ENCODE measurements around the gene MIF. TPM values are rescaled to one million over a fixed set of nuclear protein-coding genes. Genes with fewer than 3 reads are reported as not detected.
"Not testable (repeated sequence)": the region's sequence is repeated elsewhere in the genome, so short reads cannot be mapped to it uniquely, and the experiment has no call there.

MIF gene
- total and polyA plus RNA-seq, 2 experiments from 2014 or later: 335 to 2,233 TPM

- peak overlapping the region; percentile 72 for H3K9ac ChIP-seq
- in situ Hi-C loops (cut with MboI): no loop called here
These were observed 37.2 kb upstream of the MIF start for GRCh38 chr22:23856721-23857605.

GRCh38 chr22:23857606-23858483 is 36.3 kb upstream of the MIF start, which contains the start of gene SLC2A11:
Gene SLC2A11 (plus strand): TSS chr22:23857875. CDS start chr22:23858000, 125 bp downstream.
- Histone ChIP-seq H3K36me3 (ENCODE audit: low read depth) (no peaks in the 10 kb centered on the region), H3K27ac (peak within 1 kb of the TSS; percentile 43), H3F3A (ENCODE audit: insufficient read depth) (no peaks in the 10 kb centered on the region), H2AFZ (peak within 1 kb of the TSS; percentile 100), H3K4me1 (ENCODE audit: insufficient read depth) (peaks cover 3% of the 10 kb centered on the region; the same call in 1 of the 2 replicates), H3K9ac (peak within 1 kb of the TSS; percentile 72), H3K4me2 (ENCODE audit: unreplicated experiment) (peak within 1 kb of the TSS; percentile 96), H3K27me3 (replicated peaks; ENCODE audit: insufficient read depth) (no peaks in the 10 kb centered on the region), H3K9me3 (ENCODE audit: low read depth) (no peaks in the 10 kb centered on the region), H3K4me3 (peak within 1 kb of the TSS; percentile 91), H3K9me2 (ENCODE audit: insufficient read depth) (no peaks in the 10 kb centered on the region), H4K20me1 (ENCODE audit: insufficient read depth) (no peaks in the 10 kb centered on the region), H3K79me2 (ENCODE audit: insufficient read depth) (no peaks in the 10 kb centered on the region)
- in situ Hi-C loops (cut with MboI): no loop called here
- TF ChIP-seq EZH2 (IDR thresholded peaks at IDR 0.05; ENCODE audit: insufficient read depth, poor library complexity, severe bottlenecking) (no peak), EZH2phosphoT487 (IDR thresholded peaks at IDR 0.05; ENCODE audit: insufficient read depth, low read depth) (no peak)
- peak; percentile 100 for DNase-seq
- 2 to 3% methylated on average over 56 to 58 of the region's 60 CpGs for WGBS, 2 experiments (ENCODE audit: low coverage in 1 of 2, low lambda C conversion rate in 2 of 2, missing lambda C conversion rate in 2 of 2)

More at GRCh38 chr22:23856721-23857605, 37.2 kb upstream of the MIF start:
- Histone ChIP-seq H3K9me2 (ENCODE audit: insufficient read depth) (no peaks in the 10 kb centered on the region), H3K4me3 (peak overlapping the region; percentile 91), H3K4me1 (ENCODE audit: insufficient read depth) (peaks cover 3% of the 10 kb centered on the region; the same call in 1 of the 2 replicates), H3K36me3 (ENCODE audit: low read depth) (no peaks in the 10 kb centered on the region), H3K79me2 (ENCODE audit: insufficient read depth) (no peaks in the 10 kb centered on the region), H2AFZ (peak overlapping the region; percentile 100), H4K20me1 (ENCODE audit: insufficient read depth) (no peaks in the 10 kb centered on the region), H3K27ac (peak overlapping the region; percentile 43), H3K9me3 (ENCODE audit: low read depth) (no peaks in the 10 kb centered on the region), H3K27me3 (replicated peaks; ENCODE audit: insufficient read depth) (no peaks in the 10 kb centered on the region), H3K4me2 (ENCODE audit: unreplicated experiment) (peak overlapping the region; percentile 75), H3F3A (ENCODE audit: insufficient read depth) (no peaks in the 10 kb centered on the region)
- TF ChIP-seq EZH2phosphoT487 (IDR thresholded peaks at IDR 0.05; ENCODE audit: insufficient read depth, low read depth) (no peak), EZH2 (IDR thresholded peaks at IDR 0.05; ENCODE audit: insufficient read depth, poor library complexity, severe bottlenecking) (no peak)
- 1 to 2% methylated on average over 43 to 57 of the region's 58 CpGs for WGBS, 2 experiments (ENCODE audit: low coverage in 1 of 2, low lambda C conversion rate in 2 of 2, missing lambda C conversion rate in 2 of 2)
- DNase-seq: peak; percentile 80

DNA sequence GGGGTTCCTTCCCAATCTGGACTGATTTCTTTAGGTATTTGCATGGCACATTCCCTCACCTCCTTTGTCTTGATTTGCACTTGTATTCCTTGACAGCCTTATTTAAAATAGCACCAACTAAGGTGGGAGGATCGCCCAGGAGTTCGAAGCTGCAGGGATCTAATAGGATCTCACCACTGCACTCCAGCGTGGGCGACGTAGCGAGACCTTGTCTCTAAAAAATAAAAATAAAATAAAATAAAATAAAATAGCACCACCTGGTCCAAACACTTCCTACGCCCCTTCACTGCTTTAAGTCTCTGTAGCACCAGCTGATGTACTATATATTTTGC is 35.7 kb upstream of the MIF start:
- Histone ChIP-seq H3K4me2 (ENCODE audit: unreplicated experiment) (peak overlapping the region; percentile 96), H3K27me3 (replicated peaks; ENCODE audit: insufficient read depth) (no peaks in the 10 kb centered on the region), H3F3A (ENCODE audit: insufficient read depth) (no peaks in the 10 kb centered on the region), H3K79me2 (ENCODE audit: insufficient read depth) (no peaks in the 10 kb centered on the region), H3K36me3 (ENCODE audit: low read depth) (no peaks in the 10 kb centered on the region), H3K27ac (no peak overlapping the region), H4K20me1 (ENCODE audit: insufficient read depth) (no peaks in the 10 kb centered on the region), H3K4me1 (ENCODE audit: insufficient read depth) (peaks cover 3% of the 10 kb centered on the region; the same call in 1 of the 2 replicates), H3K9me3 (ENCODE audit: low read depth) (no peaks in the 10 kb centered on the region), H3K9ac (peak overlapping the region; percentile 72; the same call in 1 of the 2 replicates), H3K4me3 (peak overlapping the region; percentile 91), H2AFZ (peak overlapping the region; percentile 100), H3K9me2 (ENCODE audit: insufficient read depth) (no peaks in the 10 kb centered on the region)
- 55 to 56% methylated on average over 7 of the region's 7 CpGs for WGBS, 2 experiments (ENCODE audit: low coverage in 1 of 2, low lambda C conversion rate in 2 of 2, missing lambda C conversion rate in 2 of 2)
- in situ Hi-C loops (cut with MboI): no loop called here
- no peak for DNase-seq
- TF ChIP-seq EZH2 (IDR thresholded peaks at IDR 0.05; ENCODE audit: insufficient read depth, poor library complexity, severe bottlenecking): no peak
- TF ChIP-seq EZH2phosphoT487 (IDR thresholded peaks at IDR 0.05; ENCODE audit: insufficient read depth, low read depth): no peak

GRCh38 chr22:23859201-23859600 is 35.0 kb upstream of the MIF start:
- Histone ChIP-seq H3K9ac (no peak overlapping the region), H3K79me2 (ENCODE audit: insufficient read depth) (no peaks in the 10 kb centered on the region), H3K36me3 (ENCODE audit: low read depth) (no peaks in the 10 kb centered on the region), H3K4me1 (ENCODE audit: insufficient read depth) (peaks cover 3% of the 10 kb centered on the region; the same call in 1 of the 2 replicates), H2AFZ (no peak overlapping the region), H4K20me1 (ENCODE audit: insufficient read depth) (no peaks in the 10 kb centered on the region), H3K9me3 (ENCODE audit: low read depth) (no peaks in the 10 kb centered on the region), H3K4me2 (ENCODE audit: unreplicated experiment) (no peak overlapping the region), H3K4me3 (no peak overlapping the region), H3K9me2 (ENCODE audit: insufficient read depth) (no peaks in the 10 kb centered on the region), H3K27me3 (replicated peaks; ENCODE audit: insufficient read depth) (no peaks in the 10 kb centered on the region), H3K27ac (no peak overlapping the region), H3F3A (ENCODE audit: insufficient read depth) (no peaks in the 10 kb centered on the region)
- WGBS, 2 experiments (ENCODE audit: low coverage in 1 of 2, low lambda C conversion rate in 2 of 2, missing lambda C conversion rate in 2 of 2): 96 to 98% methylated on average over 4 of the region's 4 CpGs
- DNase-seq: no peak
- in situ Hi-C loops (cut with MboI): no loop called here
- TF ChIP-seq EZH2 (IDR thresholded peaks at IDR 0.05; ENCODE audit: insufficient read depth, poor library complexity, severe bottlenecking) (no peak), EZH2phosphoT487 (IDR thresholded peaks at IDR 0.05; ENCODE audit: insufficient read depth, low read depth) (no peak)

DNA sequence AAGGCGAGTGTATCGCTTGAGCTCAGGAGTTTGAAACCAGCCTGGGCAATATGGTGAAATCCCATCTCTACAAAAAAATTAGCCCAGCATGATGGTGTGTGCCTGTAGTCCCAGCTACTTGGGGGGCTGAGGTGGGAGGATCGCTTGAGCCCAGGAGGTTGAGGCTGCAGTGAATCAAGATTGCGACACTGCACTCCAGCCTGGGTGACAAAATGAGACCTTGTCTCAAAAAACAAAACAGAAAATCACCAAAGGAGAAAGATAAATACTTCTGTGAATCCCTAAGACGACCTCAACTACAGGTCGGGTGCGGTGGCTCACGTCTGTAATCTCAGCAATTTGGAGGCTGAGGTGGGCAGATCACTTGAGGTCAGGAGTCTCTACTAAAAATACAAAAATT is 34.0 kb upstream of the MIF start:
- H3K79me2 ChIP-seq (ENCODE audit: insufficient read depth); H3K27me3 ChIP-seq (replicated peaks; ENCODE audit: insufficient read depth); H3K9me3 ChIP-seq (ENCODE audit: low read depth); H3K9ac ChIP-seq; H3K4me1 ChIP-seq (ENCODE audit: insufficient read depth); H3K27ac ChIP-seq; DNase-seq; H3K4me2 ChIP-seq (ENCODE audit: unreplicated experiment); H3K36me3 ChIP-seq (ENCODE audit: low read depth); H3F3A ChIP-seq (ENCODE audit: insufficient read depth); H2AFZ ChIP-seq; H3K9me2 ChIP-seq (ENCODE audit: insufficient read depth); H3K4me3 ChIP-seq; in situ Hi-C loops (cut with MboI); H4K20me1 ChIP-seq (ENCODE audit: insufficient read depth): not testable (repeated sequence)
- 92 to 97% methylated on average over 8 of the region's 8 CpGs for WGBS, 2 experiments (ENCODE audit: low coverage in 1 of 2, low lambda C conversion rate in 2 of 2, missing lambda C conversion rate in 2 of 2)

Measured in GM23248 (cell line).